Type B pancreatic cell (in vitro differentiated cells): Measurements from ENCODE around the gene SRPK2. TPM values are rescaled to one million over a fixed set of nuclear protein-coding genes. Genes with fewer than 3 reads are reported as not detected.

Experiments used
- DNase-seq: peaks from one replicate; pipeline ENCODE4 v3.0.0; 2021; ENCODE audit warnings: mixed read lengths; ENCODE audit not compliant: unreplicated experiment; ENCODE audit errors: extremely low spot score
- H3K27ac Mint-ChIP-seq: 2 replicates; pipeline ENCODE4 v1.8.0; 2021; ENCODE audit warnings: mild to moderate bottlenecking, mixed read lengths
- H3K27me3 Mint-ChIP-seq: 2 replicates; pipeline ENCODE4 v1.8.0; 2021; ENCODE audit warnings: mixed read lengths
- H3K36me3 Mint-ChIP-seq: 2 replicates; pipeline ENCODE4 v1.8.0; 2021; ENCODE audit warnings: mixed read lengths
- H3K4me1 Mint-ChIP-seq: one replicate; pipeline ENCODE4 v1.8.0; 2021; ENCODE audit warnings: mixed read lengths; ENCODE audit not compliant: unreplicated experiment
- H3K4me3 Mint-ChIP-seq: 2 replicates; pipeline ENCODE4 v1.8.0; 2021; ENCODE audit warnings: mild to moderate bottlenecking, mixed read lengths
- H3K9me3 Mint-ChIP-seq: 2 replicates; pipeline ENCODE4 v1.8.0; 2021; ENCODE audit warnings: mixed read lengths
- CTCF ChIP-seq: fragments of 200-600 bp; sonication (generic); conservative IDR thresholded peaks from 2 replicates; pipeline ENCODE4 v1.5.0; 2021; ENCODE audit warnings: antibody characterized with exemption, mild to moderate bottlenecking
- total RNA-seq: library from RNA; stranded (reverse); gene quantifications from 2 replicates; pipeline ENCODE4 v1.2.1, GENCODE V29; 2021; ENCODE audit warnings: low replicate concordance

The SRPK2 gene
- total RNA-seq, 1 donor from 2014 or later, result 36.0 TPM

DNA sequence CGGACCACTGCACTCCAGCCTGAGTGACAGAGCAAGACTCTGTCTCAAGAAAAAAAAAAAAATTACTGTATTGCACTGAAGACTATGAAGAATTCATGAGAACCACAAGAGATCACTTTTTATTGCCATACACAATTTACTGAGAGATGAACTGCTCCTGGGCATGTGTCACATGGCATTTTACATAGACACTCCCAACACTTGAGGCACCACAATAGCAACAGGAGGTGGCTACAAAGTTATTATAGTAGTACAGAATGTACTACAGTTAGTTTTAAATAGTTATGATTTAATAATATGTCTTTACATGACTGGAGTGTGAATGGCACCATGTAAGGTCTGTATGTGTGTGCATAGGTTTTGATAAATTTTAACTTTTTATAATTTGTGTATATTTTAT is 304.1 kb downstream of the SRPK2 start:
- no peaks in the 10 kb centered on the region for H3K9me3 Mint-ChIP-seq

GRCh38 chr7:105079348-105079747 is 309.4 kb downstream of the SRPK2 start:
- H3K36me3 Mint-ChIP-seq, result peaks cover 41% of the 10 kb centered on the region
- H3K9me3 Mint-ChIP-seq, result no peaks in the 10 kb centered on the region
- no peak overlapping the region for H3K4me3 Mint-ChIP-seq
- no peak overlapping the region for H3K27ac Mint-ChIP-seq
- no peaks in the 10 kb centered on the region for H3K27me3 Mint-ChIP-seq
- TF ChIP-seq CTCF, result no peak
- no peak for DNase-seq
- no peaks in the 10 kb centered on the region for H3K4me1 Mint-ChIP-seq

More for the DNA sequence above, 304.1 kb downstream of the SRPK2 start:
- no peaks in the 10 kb centered on the region for H3K27me3 Mint-ChIP-seq
- TF ChIP-seq CTCF, result no peak
- H3K4me1 Mint-ChIP-seq, result no peaks in the 10 kb centered on the region
- H3K4me3 Mint-ChIP-seq, result no peak overlapping the region
- H3K27ac Mint-ChIP-seq, result no peak overlapping the region
- H3K36me3 Mint-ChIP-seq, result peaks cover 34% of the 10 kb centered on the region
- DNase-seq, result no peak

GRCh38 chr7:105073143-105073542 is 315.6 kb downstream of the SRPK2 start:
- Mint-ChIP-seq H3K27me3 (no peaks in the 10 kb centered on the region), H3K9me3 (no peaks in the 10 kb centered on the region), H3K4me3 (no peak overlapping the region), H3K27ac (no peak overlapping the region), H3K4me1 (no peaks in the 10 kb centered on the region), H3K36me3 (peaks cover 44% of the 10 kb centered on the region)
- no peak for DNase-seq
- TF ChIP-seq CTCF, result no peak

GRCh38 chr7:105068886-105069285 is 319.8 kb downstream of the SRPK2 start:
- H3K9me3 Mint-ChIP-seq, result no peaks in the 10 kb centered on the region
- H3K4me1 Mint-ChIP-seq, result no peaks in the 10 kb centered on the region

DNA sequence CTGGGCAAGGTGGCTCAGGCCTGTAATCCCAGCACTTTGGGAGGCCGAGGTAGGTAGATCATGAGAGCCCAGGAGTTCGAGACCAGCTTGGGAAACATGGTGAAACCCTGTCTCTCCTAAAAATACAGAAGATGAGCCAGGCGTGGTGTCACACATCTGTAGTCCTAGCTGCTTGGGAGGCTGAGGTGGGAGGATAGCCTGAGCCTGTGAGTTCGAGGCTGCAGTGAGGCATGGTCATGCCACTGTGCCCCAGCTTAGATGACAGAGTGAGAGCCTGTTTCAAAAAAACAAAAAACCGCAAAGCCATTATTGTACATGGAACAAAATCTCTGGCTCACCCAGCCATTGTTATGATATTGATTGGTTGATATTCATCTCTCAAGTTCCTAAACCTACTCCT is 321.0 kb downstream of the SRPK2 start:
- Mint-ChIP-seq H3K4me1 (no peaks in the 10 kb centered on the region), H3K36me3 (peaks cover 28% of the 10 kb centered on the region), H3K4me3 (no peak overlapping the region), H3K27me3 (no peaks in the 10 kb centered on the region), H3K9me3 (no peaks in the 10 kb centered on the region), H3K27ac (no peak overlapping the region)
- DNase-seq, result no peak
- no peak for TF ChIP-seq CTCF

More at GRCh38 chr7:105068886-105069285, 319.8 kb downstream of the SRPK2 start:
- no peak for DNase-seq
- no peak overlapping the region for H3K27ac Mint-ChIP-seq
- H3K27me3 Mint-ChIP-seq, result no peaks in the 10 kb centered on the region
- H3K36me3 Mint-ChIP-seq, result peaks cover 23% of the 10 kb centered on the region
- no peak for TF ChIP-seq CTCF
- H3K4me3 Mint-ChIP-seq, result no peak overlapping the region

Other genes with a start within 250 kb of the SRPK2 start
- 15.5 and 25.4 TPM in 2 replicates for gene PUS7, start 133.3 kb upstream of the SRPK2 start, total RNA-seq
- 21.1 and 24.4 TPM in 2 replicates for gene RINT1, start 143.3 kb upstream of the SRPK2 start, total RNA-seq
- 2.0 TPM in 1 of 2 replicates, not detected in the other for gene EFCAB10, start 192.6 kb upstream of the SRPK2 start, total RNA-seq